HepG2 (cell line): ENCODE results near the gene HRC. TPM values are rescaled to one million over a fixed set of nuclear protein-coding genes. Genes with fewer than 3 reads are reported as not detected.

Experiments used
- BCL6 ChIP-seq: IDR thresholded peaks from 2 replicates; pipeline ENCODE4 v1.6.1; 2016; ENCODE audit warnings: missing genetic modification reagents, missing compliant biosample characterization
- CCDC6 ChIP-seq: sonication (generic); formaldehyde crosslinking; IDR thresholded peaks from 2 replicates; pipeline ENCODE4 v1.8.1; 2022; ENCODE audit warnings: mild to moderate bottlenecking, missing genetic modification reagents, moderate library complexity
- HMGA1 ChIP-seq: sonication (generic); formaldehyde crosslinking; conservative IDR thresholded peaks from 2 replicates; pipeline ENCODE4 v1.4.0; 2020; ENCODE audit warnings: missing genetic modification reagents
- HOXA5 ChIP-seq: sonication (generic); formaldehyde crosslinking; IDR thresholded peaks from 2 replicates; pipeline ENCODE4 v1.4.0; 2020; ENCODE audit warnings: missing genetic modification reagents
- KLF6 ChIP-seq: IDR thresholded peaks from 2 replicates; pipeline ENCODE4 v1.8.0; 2016; ENCODE audit warnings: missing biosample characterization, missing genetic modification reagents
- KMT2A ChIP-seq: sonication (generic); formaldehyde crosslinking; IDR thresholded peaks from 2 replicates; pipeline ENCODE4 v1.4.0; 2020; ENCODE audit warnings: missing genetic modification reagents
- NFKB2 ChIP-seq: sonication (generic); formaldehyde crosslinking; IDR thresholded peaks from 2 replicates; pipeline ENCODE4 v1.4.0; 2020; ENCODE audit warnings: missing genetic modification reagents, borderline replicate concordance
- POLR2AphosphoS5 ChIP-seq: IDR thresholded peaks from 2 replicates; pipeline ENCODE4 v1.6.1; 2012; ENCODE audit warnings: low read depth, low read length
- RNF2 ChIP-seq: fragments of 450-650 bp; conservative IDR thresholded peaks from 2 replicates; pipeline ENCODE4 v1.6.1; 2016; ENCODE audit warnings: low read depth
- SNRNP70 ChIP-seq: fragments of 200-400 bp; formaldehyde crosslinking; IDR thresholded peaks from 2 replicates; pipeline ENCODE4 v1.6.1; 2017; ENCODE audit warnings: mild to moderate bottlenecking, low read depth, low read length, moderate library complexity
- SRF ChIP-seq: IDR thresholded peaks from 2 replicates; pipeline ENCODE4 v1.6.1; 2011; ENCODE audit warnings: mild to moderate bottlenecking, low read depth, low read length, moderate library complexity
- TAF1 ChIP-seq: sonication (generic); formaldehyde crosslinking; IDR thresholded peaks from 2 replicates; pipeline ENCODE4 v1.4.0; 2020; ENCODE audit warnings: missing genetic modification reagents
- TBX2 ChIP-seq: sonication (generic); formaldehyde crosslinking; IDR thresholded peaks from 2 replicates; pipeline ENCODE4 v1.5.0; 2020; ENCODE audit warnings: missing genetic modification reagents, mild to moderate bottlenecking, borderline replicate concordance
- TCF7L2 ChIP-seq: IDR thresholded peaks from 2 replicates; pipeline ENCODE4 v1.6.1; 2011; ENCODE audit warnings: mild to moderate bottlenecking, low read depth, low read length, moderate library complexity
- XBP1 ChIP-seq: sonication (generic); formaldehyde crosslinking; IDR thresholded peaks from 2 replicates; pipeline ENCODE4 v1.5.0; 2020; ENCODE audit warnings: missing genetic modification reagents
- ZBTB20 ChIP-seq: sonication (generic); formaldehyde crosslinking; IDR thresholded peaks from 2 replicates; pipeline ENCODE4 v1.8.1; 2023; ENCODE audit warnings: missing genetic modification reagents, low read depth, mild to moderate bottlenecking, borderline replicate concordance
- ZFY ChIP-seq: sonication (generic); formaldehyde crosslinking; IDR thresholded peaks from 2 replicates; pipeline ENCODE4 v1.4.0; 2020; ENCODE audit warnings: missing genetic modification reagents
- ZMYM2 ChIP-seq: sonication (generic); formaldehyde crosslinking; IDR thresholded peaks from 2 replicates; pipeline ENCODE4 v1.8.0; 2022; ENCODE audit warnings: mild to moderate bottlenecking, missing genetic modification reagents
- ZNF101 ChIP-seq: sonication (generic); formaldehyde crosslinking; IDR thresholded peaks from 2 replicates; pipeline ENCODE4 v1.4.0; 2020; ENCODE audit warnings: mild to moderate bottlenecking, low read depth, missing genetic modification reagents, borderline replicate concordance
- ZNF230 ChIP-seq: sonication (generic); formaldehyde crosslinking; IDR thresholded peaks from 2 replicates; pipeline ENCODE4 v1.4.0; 2020; ENCODE audit warnings: mild to moderate bottlenecking, missing genetic modification reagents
- ZNF253 ChIP-seq: sonication (generic); formaldehyde crosslinking; IDR thresholded peaks from 2 replicates; pipeline ENCODE4 v1.8.0; 2022; ENCODE audit warnings: mild to moderate bottlenecking, missing genetic modification reagents, borderline replicate concordance
- ZNF749 ChIP-seq: sonication (generic); formaldehyde crosslinking; IDR thresholded peaks from 2 replicates; pipeline ENCODE4 v1.8.0; 2022; ENCODE audit warnings: mild to moderate bottlenecking, missing genetic modification reagents, moderate library complexity, borderline replicate concordance
- ZNF775 ChIP-seq: sonication (generic); formaldehyde crosslinking; IDR thresholded peaks from 2 replicates; pipeline ENCODE4 v1.4.0; 2020; ENCODE audit warnings: missing genetic modification reagents, mild to moderate bottlenecking, moderate library complexity, borderline replicate concordance
- ZSCAN30 ChIP-seq: sonication (generic); formaldehyde crosslinking; IDR thresholded peaks from 2 replicates; pipeline ENCODE4 v1.5.0; 2020; ENCODE audit warnings: mild to moderate bottlenecking, missing genetic modification reagents
- polyA plus RNA-seq, 8 experiments: library from polyadenylated mRNA; depleted of rRNA in 3 of 8; stranded (reverse) in 7 of 8; unstranded in 1 of 8; fragments of >200 nt; fragmentation: Illumina TruSeq in 4 of 8; extraction: Trizol in 4 of 8; gene quantifications; 2 replicates each; pipeline versions ENCODE4 v1.2.1 to v1.2.3, GENCODE V29; 2011 to 2016; ENCODE audit warnings: low read depth in 4 of 8, missing spikeins in 1 of 8, mixed read lengths in 1 of 8; ENCODE audit not compliant: insufficient read depth in 1 of 8
- total RNA-seq, 5 experiments: library from RNA; depleted of rRNA; stranded (reverse); fragments of >200 nt; fragmentation: Illumina TruSeq; extraction: Trizol; gene quantifications; 2 replicates each; pipeline ENCODE4 v1.2.3, GENCODE V29; 2016; ENCODE audit warnings: low read depth in 1 of 5
- TF ChIP-seq, protein P1 (sequence below): IDR thresholded peaks from 2 replicates; pipeline ENCODE4 v1.6.1; 2018; ENCODE audit warnings: missing genetic modification reagents, mild to moderate bottlenecking, missing compliant biosample characterization
- TF ChIP-seq, protein P2 (sequence below): sonication (generic); formaldehyde crosslinking; IDR thresholded peaks from 2 replicates; pipeline ENCODE4 v1.5.0; 2020; ENCODE audit warnings: mild to moderate bottlenecking, missing genetic modification reagents, borderline replicate concordance
- TF ChIP-seq, protein P3 (sequence below): sonication (generic); formaldehyde crosslinking; IDR thresholded peaks from 2 replicates; pipeline ENCODE4 v1.4.0; 2020; ENCODE audit warnings: missing genetic modification reagents, borderline replicate concordance

Gene HRC
- total and polyA plus RNA-seq, 2 of the 13 experiments (the other 11 are each of a cell fraction or from before 2014, with no cell fraction given), result 3.6 to 15.4 TPM

DNA sequence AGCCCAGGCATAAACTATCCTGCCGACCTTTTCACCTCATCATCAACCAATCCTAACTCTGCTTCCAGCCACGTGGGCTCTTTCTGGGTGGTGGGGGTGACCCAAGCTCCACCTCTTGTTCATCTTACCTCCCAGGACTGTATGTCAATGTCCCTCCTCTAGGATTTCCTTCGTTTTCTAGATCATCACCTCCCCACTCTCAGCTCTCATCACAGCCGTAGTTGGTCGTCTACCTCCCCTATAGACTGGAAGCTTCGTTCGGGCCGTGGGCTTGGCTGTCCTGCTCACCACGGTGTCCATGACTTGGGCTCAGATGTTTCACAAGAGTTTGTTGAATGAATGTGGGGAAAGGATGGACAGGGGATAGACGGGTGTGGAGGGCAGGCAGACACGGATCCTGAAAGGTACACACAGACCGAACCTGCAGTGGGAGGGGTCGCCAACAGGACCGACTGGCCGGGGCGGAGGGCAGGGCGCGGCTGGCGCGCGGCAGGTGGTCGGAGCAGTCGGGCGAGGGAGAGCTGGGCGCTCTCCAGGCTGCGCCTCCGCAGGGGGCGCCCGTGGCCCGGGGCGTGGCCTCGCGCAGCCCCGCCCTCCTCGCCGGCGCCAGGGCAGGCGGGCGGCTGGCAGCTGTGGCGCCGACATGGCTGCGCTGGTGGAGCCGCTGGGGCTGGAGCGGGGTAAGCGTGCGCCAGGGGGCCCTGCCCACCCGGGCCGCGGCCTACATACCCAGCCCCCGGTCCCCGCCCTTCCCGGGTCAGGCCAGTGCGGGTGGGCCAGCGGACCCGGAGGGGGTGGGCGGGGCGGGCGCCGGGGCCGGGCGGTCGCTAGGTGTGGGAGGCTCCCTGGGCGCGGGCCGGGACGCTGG lies 41.2 kb downstream of the HRC start, which contains the start of gene LIN7B (continued):
- TF ChIP-seq ZNF230 (CRISPR knock-in tag) (no peak; the same call in 1 of the 2 replicates), BCL6 (CRISPR knock-in tag) (no peak), ZSCAN30 (CRISPR knock-in tag) (no peak), ZNF775 (CRISPR knock-in tag) (no peak), HOXA5 (CRISPR knock-in tag) (0 out of 2 replicates have a peak, but pooled peaks have one; percentile 14), SNRNP70 (no peak), ZMYM2 (CRISPR knock-in tag) (no peak), ZFY (CRISPR knock-in tag) (no peak; the same call in 1 of the 2 replicates), ZNF101 (CRISPR knock-in tag) (no peak), RNF2 (peak; percentile 97), KLF6 (peak; percentile 77), SRF (no peak), XBP1 (CRISPR knock-in tag) (no peak), POLR2AphosphoS5 (no peak; the same call in none of the 2 replicates), CCDC6 (CRISPR knock-in tag) (peak; percentile 81), TAF1 (CRISPR knock-in tag) (0 out of 2 replicates have a peak, but pooled peaks have one; percentile 9), NFKB2 (CRISPR knock-in tag) (peak; percentile 49; the same call in 1 of the 2 replicates), TBX2 (CRISPR knock-in tag) (no peak), HMGA1 (CRISPR knock-in tag) (no peak), TCF7L2 (no peak), ZBTB20 (CRISPR knock-in tag) (no peak), ZNF749 (no peak), ZNF253 (CRISPR knock-in tag) (peak; percentile 84; the same call in 1 of the 2 replicates), KMT2A (CRISPR knock-in tag) (no peak)
- TF ChIP-seq, protein P1, sequence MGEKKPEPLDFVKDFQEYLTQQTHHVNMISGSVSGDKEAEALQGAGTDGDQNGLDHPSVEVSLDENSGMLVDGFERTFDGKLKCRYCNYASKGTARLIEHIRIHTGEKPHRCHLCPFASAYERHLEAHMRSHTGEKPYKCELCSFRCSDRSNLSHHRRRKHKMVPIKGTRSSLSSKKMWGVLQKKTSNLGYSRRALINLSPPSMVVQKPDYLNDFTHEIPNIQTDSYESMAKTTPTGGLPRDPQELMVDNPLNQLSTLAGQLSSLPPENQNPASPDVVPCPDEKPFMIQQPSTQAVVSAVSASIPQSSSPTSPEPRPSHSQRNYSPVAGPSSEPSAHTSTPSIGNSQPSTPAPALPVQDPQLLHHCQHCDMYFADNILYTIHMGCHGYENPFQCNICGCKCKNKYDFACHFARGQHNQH (CRISPR knock-in tag), result no peak
- TF ChIP-seq, protein P2, sequence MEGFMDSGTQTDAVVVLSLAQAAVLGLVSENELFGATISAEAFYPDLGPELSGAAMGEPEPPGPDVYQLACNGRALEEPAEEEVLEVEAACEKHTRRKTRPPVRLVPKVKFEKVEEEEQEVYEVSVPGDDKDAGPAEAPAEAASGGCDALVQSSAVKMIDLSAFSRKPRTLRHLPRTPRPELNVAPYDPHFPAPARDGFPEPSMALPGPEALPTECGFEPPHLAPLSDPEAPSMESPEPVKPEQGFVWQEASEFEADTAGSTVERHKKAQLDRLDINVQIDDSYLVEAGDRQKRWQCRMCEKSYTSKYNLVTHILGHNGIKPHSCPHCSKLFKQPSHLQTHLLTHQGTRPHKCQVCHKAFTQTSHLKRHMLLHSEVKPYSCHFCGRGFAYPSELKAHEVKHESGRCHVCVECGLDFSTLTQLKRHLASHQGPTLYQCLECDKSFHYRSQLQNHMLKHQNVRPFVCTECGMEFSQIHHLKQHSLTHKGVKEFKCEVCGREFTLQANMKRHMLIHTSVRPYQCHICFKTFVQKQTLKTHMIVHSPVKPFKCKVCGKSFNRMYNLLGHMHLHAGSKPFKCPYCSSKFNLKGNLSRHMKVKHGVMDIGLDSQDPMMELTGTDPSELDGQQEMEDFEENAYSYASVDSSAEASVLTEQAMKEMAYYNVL (CRISPR knock-in tag), result no peak
- TF ChIP-seq, protein P3, sequence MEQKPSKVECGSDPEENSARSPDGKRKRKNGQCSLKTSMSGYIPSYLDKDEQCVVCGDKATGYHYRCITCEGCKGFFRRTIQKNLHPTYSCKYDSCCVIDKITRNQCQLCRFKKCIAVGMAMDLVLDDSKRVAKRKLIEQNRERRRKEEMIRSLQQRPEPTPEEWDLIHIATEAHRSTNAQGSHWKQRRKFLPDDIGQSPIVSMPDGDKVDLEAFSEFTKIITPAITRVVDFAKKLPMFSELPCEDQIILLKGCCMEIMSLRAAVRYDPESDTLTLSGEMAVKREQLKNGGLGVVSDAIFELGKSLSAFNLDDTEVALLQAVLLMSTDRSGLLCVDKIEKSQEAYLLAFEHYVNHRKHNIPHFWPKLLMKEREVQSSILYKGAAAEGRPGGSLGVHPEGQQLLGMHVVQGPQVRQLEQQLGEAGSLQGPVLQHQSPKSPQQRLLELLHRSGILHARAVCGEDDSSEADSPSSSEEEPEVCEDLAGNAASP (CRISPR knock-in tag), result no peak
